Transverse colon (tissue), 4 donors: Measurements from ENCODE around the gene KRT85. TPM values are rescaled to one million over a fixed set of nuclear protein-coding genes. Genes with fewer than 3 reads are reported as not detected.
"Not testable (repeated sequence)": the region's sequence is repeated elsewhere in the genome, so short reads cannot be mapped to it uniquely, and the experiment has no call there.

Source experiments
- DNase-seq: peaks from one replicate; pipeline ENCODE4 v3.0.0-alpha.2; 2019
- H3K27ac ChIP-seq, 4 donors: fragments of 200-600 bp; sonication (generic); 2 replicates each; pipeline ENCODE4 v1.5.1; 2016 to 2018; ENCODE audit warnings: inconsistent platforms in 4 of 4
- H3K27me3 ChIP-seq: fragments of 200-600 bp; sonication (generic); 2 replicates; pipeline ENCODE4 v1.5.1; 2017; ENCODE audit warnings: inconsistent platforms
- H3K36me3 ChIP-seq, 4 donors: fragments of 200-600 bp; sonication (generic); 2 replicates each; pipeline ENCODE4 v1.5.1; 2017 to 2019; ENCODE audit warnings: inconsistent platforms in 4 of 4
- H3K4me1 ChIP-seq, 4 donors: fragments of 200-600 bp; sonication (generic); 2 replicates each; pipeline ENCODE4 v1.5.1; 2017 to 2020; ENCODE audit warnings: inconsistent platforms in 4 of 4
- H3K4me3 ChIP-seq, 4 donors: fragments of 200-600 bp; sonication (generic); 1 replicate in 1 of 4; 2 replicates in 3 of 4; pipeline versions ENCODE4 v1.5.1 to v1.6.1; 2017 to 2019; ENCODE audit warnings: inconsistent platforms in 4 of 4
- H3K9me3 ChIP-seq, 2 donors: fragments of 200-600 bp; sonication (generic); 2 replicates each; pipeline ENCODE4 v1.5.1; 2017 to 2019; ENCODE audit warnings: inconsistent platforms in 2 of 2
- CTCF ChIP-seq, 5 experiments: fragments of 200-600 bp in 3 of 5; fragments of 450-650 bp in 2 of 5; sonication (generic) in 3 of 5; IDR thresholded peaks; 1 replicate in 2 of 5; 2 replicates in 3 of 5; pipeline ENCODE4 v1.5.1; 2016 to 2017; ENCODE audit warnings: antibody characterized with exemption in 5 of 5, inconsistent platforms in 3 of 5, mild to moderate bottlenecking in 2 of 5, moderate library complexity in 1 of 5
- EP300 ChIP-seq: sonication (generic); formaldehyde crosslinking; IDR thresholded peaks from one replicate; pipeline ENCODE4 v1.6.1; 2017; ENCODE audit warnings: antibody characterized with exemption, low read depth
- POLR2A ChIP-seq: fragments of 450-650 bp; IDR thresholded peaks from one replicate; pipeline ENCODE4 v1.6.1; 2016; ENCODE audit warnings: antibody characterized with exemption, mild to moderate bottlenecking, moderate library complexity
- POLR2AphosphoS5 ChIP-seq, 3 donors: sonication (generic); formaldehyde crosslinking; IDR thresholded peaks; one replicate each; pipeline ENCODE4 v1.6.1; 2016; ENCODE audit warnings: antibody characterized with exemption in 3 of 3
- WGBS, 2 donors: methylation state at CpG; one replicate each; pipeline ENCODE4 v1.1.5; 2018; ENCODE audit warnings: low coverage in 1 of 2; 5-methylcytosine and 5-hydroxymethylcytosine counted together
- in situ Hi-C, 4 donors: fragments of 200-750 bp; cut with MboI; loops; one replicate each; pipeline versions ENCODE4 v1.15.0 to v1.15.1; 2017; ENCODE audit warnings: low sequenced_read_pairs in 3 of 4, low pct_ligation_motif_present in 1 of 4, low pct_unique_long_range_greater_than_20kb in 1 of 4
- intact Hi-C: fragments of 100-400 bp; cut with DNase I; formaldehyde crosslinking; loops from one replicate; pipeline ENCODE4 v1.15.1; 2023; ENCODE audit warnings: low total_unique reads
- total RNA-seq, 4 donors: library from RNA; depleted of rRNA; stranded (reverse); fragments of >200 nt; gene quantifications; one replicate each; pipeline ENCODE4 v1.1.0, GENCODE V29; 2016

The KRT85 gene
- total RNA-seq, 4 donors from 2014 or later: not detected

GRCh38 chr12:52316701-52317100 lies 50.6 kb downstream of the KRT85 start:
- Histone ChIP-seq H3K27me3 (peaks cover 20% of the 10 kb centered on the region), H3K27ac (no peak overlapping the region), H3K9me3 (no peaks in the 10 kb centered on the region), H3K4me1 (peaks cover 0 to 4% (median 0%) of the 10 kb centered on the region in 4 donors), H3K36me3 (no peaks in the 10 kb centered on the region), H3K4me3 (no peak overlapping the region)
- DNase-seq: no peak
- WGBS, 2 donors: 92 to 96% methylated on average over 4 to 11 of the region's 11 CpGs
- intact Hi-C loops (no loop called here), in situ Hi-C loops (no loop called here)
- TF ChIP-seq POLR2A (no peak), EP300 (no peak), POLR2AphosphoS5 (IDR thresholded peaks at IDR 0.05) (no peak), CTCF (IDR thresholded peaks at IDR 0.05) (no peak)

GRCh38 chr12:52316290-52316689 lies 51.0 kb downstream of the KRT85 start:
- in situ Hi-C loops: no loop called here
- TF ChIP-seq POLR2A (no peak), POLR2AphosphoS5 (IDR thresholded peaks at IDR 0.05) (no peak), EP300 (no peak), CTCF (IDR thresholded peaks at IDR 0.05) (no peak)
- 80% methylated on average over 9 of the region's 9 CpGs; no CpG with 5 or more reads in 1 of the 2 donors for WGBS, 2 donors
- Histone ChIP-seq H3K4me1 (peaks cover 0 to 3% (median 0%) of the 10 kb centered on the region in 4 donors), H3K36me3 (no peaks in the 10 kb centered on the region), H3K27me3 (peaks cover 21% of the 10 kb centered on the region), H3K9me3 (no peaks in the 10 kb centered on the region), H3K27ac (no peak overlapping the region), H3K4me3 (no peak overlapping the region)
- intact Hi-C loops: no loop called here
- no peak for DNase-seq

- WGBS, 2 donors: 61 to 64% methylated on average over 3 to 9 of the region's 9 CpGs
- intact Hi-C loops: not testable (repeated sequence)
These were observed 51.6 kb downstream of the KRT85 start for GRCh38 chr12:52315721-52316120.

GRCh38 chr12:52314511-52314910 lies 52.8 kb downstream of the KRT85 start:
- TF ChIP-seq POLR2AphosphoS5 (IDR thresholded peaks at IDR 0.05): no peak
- TF ChIP-seq POLR2A: no peak
- no peak for TF ChIP-seq EP300
- TF ChIP-seq CTCF (IDR thresholded peaks at IDR 0.05): no peak
- 79% methylated on average over 9 of the region's 13 CpGs; no CpG with 5 or more reads in 1 of the 2 donors for WGBS, 2 donors

More at GRCh38 chr12:52315721-52316120, 51.6 kb downstream of the KRT85 start:
- H3K27me3 ChIP-seq: peaks cover 21% of the 10 kb centered on the region
- DNase-seq, H3K27ac ChIP-seq, H3K4me3 ChIP-seq, H3K36me3 ChIP-seq, H3K4me1 ChIP-seq, H3K9me3 ChIP-seq, in situ Hi-C loops: not testable (repeated sequence)
- peak in 2 of 5 experiments; percentile 15 to 27 for TF ChIP-seq CTCF (IDR thresholded peaks at IDR 0.05)

More at GRCh38 chr12:52314511-52314910, 52.8 kb downstream of the KRT85 start:
- in situ Hi-C loops (no loop called here), intact Hi-C loops (no loop called here)
- H3K27me3 ChIP-seq: peaks cover 26% of the 10 kb centered on the region
- H3K27ac ChIP-seq: no peak overlapping the region
- no peaks in the 10 kb centered on the region for H3K4me1 ChIP-seq
- no peaks in the 10 kb centered on the region for H3K36me3 ChIP-seq
- H3K9me3 ChIP-seq: no peaks in the 10 kb centered on the region
- H3K4me3 ChIP-seq: no peak overlapping the region
- DNase-seq: no peak
